K562 (cell line): ENCODE results near the gene S100A3. TPM values are rescaled to one million over a fixed set of nuclear protein-coding genes. Genes with fewer than 3 reads are reported as not detected.

Source experiments
- ATAC-seq: fragments of 200-7000 bp; cut with Tn5 transposase; 3 replicates; pipeline ENCODE4 v1.9.1; 2020; ENCODE audit warnings: moderate library complexity
- BruUV-seq: library from RNA; stranded (reverse); fragments of 400-500 nt; replicated peaks from 2 replicates; lab custom pipeline; 2021; lab: Mats Ljungman, UMichigan
- CTCF ChIA-PET: fragments of 300-600 bp; formaldehyde crosslinking; extraction: SDS; loops from one replicate; lab custom pipeline; 2021; ENCODE audit warnings: low intra/inter-chr PET ratio; lab: Yijun Ruan, JAX
- POLR2A ChIA-PET: fragments of 300-600, 350-650 bp; sonication (Branson Sonifier 250); formaldehyde crosslinking; extraction: SDS; loops from one replicate; lab custom pipeline; 2021; ENCODE audit warnings: antibody characterized with exemption, inconsistent platforms; lab: Yijun Ruan, JAX
- DNase-seq, 4 experiments: peaks; one replicate each; pipeline versions ENCODE4 v3.0.0 to v3.0.0-alpha.2; 2011 to 2018; ENCODE audit warnings: low spot score in 3 of 4, mixed read lengths in 3 of 4; ENCODE audit errors: extremely low read depth in 1 of 4
- FAIRE-seq: peaks from 2 replicates; lab custom pipeline; 2011; peaks lifted over from hg19 to GRCh38; lab: Jason Lieb, UNC
- H2AFZ ChIP-seq: 2 replicates; pipeline ENCODE4 v1.6.0; 2011; ENCODE audit warnings: low read depth, low read length, control low read depth, inconsistent platforms
- H3K27ac ChIP-seq: fragments of 200-600 bp; 3 replicates; pipeline ENCODE4 v1.8.0; 2011; ENCODE audit warnings: low read depth, mild to moderate bottlenecking, control low read depth, inconsistent platforms, low read length, moderate library complexity, mixed read lengths; ENCODE audit errors: extremely low read depth
- H3K27me3 ChIP-seq, 2 experiments: fragments of 300-600 bp in 1 of 2; 2 replicates in 1 of 2; 3 replicates in 1 of 2; pipeline versions ENCODE4 v1.6.0 to v1.8.0; 2011; ENCODE audit warnings: inconsistent platforms in 2 of 2, low read length in 2 of 2, mild to moderate bottlenecking in 1 of 2, mixed read lengths in 1 of 2, moderate library complexity in 1 of 2; ENCODE audit not compliant: control insufficient read depth in 2 of 2, insufficient read depth in 2 of 2
- H3K36me3 ChIP-seq: fragments of 300-600 bp; 3 replicates; pipeline ENCODE4 v1.8.0; 2011; ENCODE audit warnings: mild to moderate bottlenecking, low read length, inconsistent platforms; ENCODE audit not compliant: control insufficient read depth, insufficient read depth
- H3K4me1 ChIP-seq, 2 experiments: fragments of 200-600 bp in 1 of 2; replicated peaks in 1 of 2; 2 replicates in 1 of 2; 3 replicates in 1 of 2; pipeline versions ENCODE4 v1.5.1 to v1.8.0; 2011; ENCODE audit warnings: inconsistent platforms in 2 of 2, low read length in 2 of 2, mild to moderate bottlenecking in 1 of 2, mixed read lengths in 1 of 2, moderate library complexity in 1 of 2; ENCODE audit not compliant: control insufficient read depth in 2 of 2, insufficient read depth in 2 of 2
- H3K4me2 ChIP-seq: 2 replicates; pipeline ENCODE4 v1.6.1; 2011; ENCODE audit warnings: low read length, control low read depth, inconsistent platforms, mixed read lengths; ENCODE audit not compliant: insufficient read depth
- H3K4me3 ChIP-seq: fragments of 200-600 bp; sonication (generic), shearing (Covaris generic); 2 replicates; pipeline ENCODE4 v1.5.1; 2016; ENCODE audit warnings: control low read depth, inconsistent platforms
- H3K79me2 ChIP-seq: fragments of 200-600 bp; 3 replicates; pipeline ENCODE4 v1.8.0; 2011; ENCODE audit warnings: low read length, inconsistent platforms; ENCODE audit not compliant: control insufficient read depth, insufficient read depth
- H3K9ac ChIP-seq, 2 experiments: 2 replicates each; pipeline versions ENCODE4 v1.6.0 to v1.6.1; 2011; ENCODE audit warnings: low read depth in 2 of 2, low read length in 2 of 2, control low read depth in 1 of 2, inconsistent platforms in 1 of 2, mild to moderate bottlenecking in 1 of 2, mixed read lengths in 1 of 2; ENCODE audit not compliant: insufficient read depth in 1 of 2
- H3K9me1 ChIP-seq: one replicate; pipeline ENCODE4 v1.6.0; 2011; ENCODE audit warnings: inconsistent platforms, mild to moderate bottlenecking, low read length, moderate library complexity; ENCODE audit not compliant: control insufficient read depth, insufficient read depth
- H3K9me3 ChIP-seq: replicated peaks from 2 replicates; pipeline ENCODE4 v1.5.1; 2011; ENCODE audit warnings: low read depth, low read length, inconsistent platforms; ENCODE audit not compliant: control insufficient read depth, insufficient read depth
- H4K20me1 ChIP-seq: replicated peaks from 2 replicates; pipeline ENCODE4 v1.6.1; 2011; ENCODE audit warnings: low read length, inconsistent platforms, mixed read lengths; ENCODE audit not compliant: control insufficient read depth, insufficient read depth
- CBFA2T2 ChIP-seq: fragments of 450-650 bp; conservative IDR thresholded peaks from 2 replicates; pipeline ENCODE4 v1.6.1; 2017; ENCODE audit warnings: mild to moderate bottlenecking
- CLOCK ChIP-seq: fragments of 250-450 bp; sonication (Bioruptor Pico); IDR thresholded peaks from 2 replicates; pipeline ENCODE4 v1.4.0; 2020; ENCODE audit warnings: mild to moderate bottlenecking, moderate library complexity, borderline replicate concordance
- CXXC5 ChIP-seq: fragments of 250-450 bp; sonication (Bioruptor Pico); IDR thresholded peaks from 2 replicates; pipeline ENCODE4 v1.8.0; 2022; ENCODE audit warnings: inconsistent platforms, mild to moderate bottlenecking, moderate library complexity
- EP300 ChIP-seq: IDR thresholded peaks from 2 replicates; pipeline ENCODE4 v1.6.1; 2012; ENCODE audit warnings: low read length, improper control_type of control experiment
- HIVEP1 ChIP-seq: fragments of 250-450 bp; sonication (Bioruptor Pico); IDR thresholded peaks from 2 replicates; pipeline ENCODE4 v1.4.0; 2020; ENCODE audit warnings: mild to moderate bottlenecking
- MLX ChIP-seq, 2 experiments: fragments of 450-650 bp in 1 of 2; sonication (generic) in 1 of 2; formaldehyde crosslinking; conservative IDR thresholded peaks; 2 replicates each; pipeline versions ENCODE4 v1.4.0 to v1.8.1; 2020 to 2022; ENCODE audit warnings: mild to moderate bottlenecking in 1 of 2, missing genetic modification reagents in 1 of 2
- POLR2B ChIP-seq: fragments of 450-650 bp; IDR thresholded peaks from 2 replicates; pipeline ENCODE4 v1.6.1; 2018; ENCODE audit warnings: low read depth; ENCODE audit not compliant: partially characterized antibody
- RB1 ChIP-seq: fragments of 450-650 bp; IDR thresholded peaks from 2 replicates; pipeline ENCODE4 v1.6.1; 2017; ENCODE audit warnings: low read depth, mild to moderate bottlenecking
- RBM34 ChIP-seq: fragments of 200-400 bp; formaldehyde crosslinking; IDR thresholded peaks from 2 replicates; pipeline ENCODE4 v1.6.1; 2018; ENCODE audit warnings: low read length, borderline replicate concordance; ENCODE audit not compliant: insufficient read depth
- TCF3 ChIP-seq: sonication (generic); formaldehyde crosslinking; IDR thresholded peaks from 2 replicates; pipeline ENCODE4 v1.4.0; 2020; ENCODE audit warnings: mild to moderate bottlenecking, missing genetic modification reagents
- TFAP4 ChIP-seq: sonication (generic); formaldehyde crosslinking; IDR thresholded peaks from 2 replicates; pipeline ENCODE4 v1.8.0; 2022; ENCODE audit warnings: missing genetic modification reagents, mild to moderate bottlenecking, moderate library complexity, borderline replicate concordance
- ZBTB11 ChIP-seq, 3 experiments: fragments of 200-800 bp in 1 of 3; fragments of 250-450 bp in 1 of 3; fragments of 450-650 bp in 1 of 3; sonication (Bioruptor Pico) in 1 of 3; sonication (Bioruptor generic) in 1 of 3; formaldehyde crosslinking in 1 of 3; IDR thresholded peaks; 2 replicates each; pipeline versions ENCODE4 v1.6.1 to v1.8.0; 2016 to 2022; ENCODE audit warnings: mild to moderate bottlenecking in 2 of 3, missing genetic modification characterization in 2 of 3, missing compliant biosample characterization in 1 of 3, moderate library complexity in 1 of 3
- ZNF23 ChIP-seq: fragments of 250-450 bp; sonication (Bioruptor Pico); IDR thresholded peaks from 2 replicates; pipeline ENCODE4 v1.4.0; 2020; ENCODE audit warnings: mild to moderate bottlenecking
- WGBS: fragments of 100-300 bp; shearing (Covaris generic); methylation state at CpG from one replicate; pipeline ENCODE4 v1.1.6; 2016; ENCODE audit warnings: low coverage, mixed read lengths; ENCODE audit not compliant: insufficient coverage; ENCODE audit errors: missing lambda C conversion rate; 5-methylcytosine and 5-hydroxymethylcytosine counted together
- in situ Hi-C: fragments of 300-500 bp; cut with MboI; formaldehyde crosslinking; loops from 4 replicates; pipeline ENCODE4 v1.15.0; 2018; ENCODE audit warnings: inconsistent platforms, mixed read lengths
- intact Hi-C: fragments of 100-400 bp; cut with micrococcal nuclease; formaldehyde crosslinking; loops from 2 replicates; pipeline ENCODE4 v1.14.2; 2022
- polyA plus RNA-seq, 8 experiments: library from polyadenylated mRNA; depleted of rRNA in 4 of 8; stranded (reverse) in 5 of 8; unstranded in 3 of 8; fragments of >200 nt; fragmentation: Nextera tagmentation in 2 of 8; fragmentation: Illumina TruSeq in 1 of 8; extraction: Ambion mirVana in 2 of 8; extraction: Trizol in 1 of 8; gene quantifications; 2 replicates each; pipeline versions ENCODE4 v1.2.1 to v1.2.3, GENCODE V29; 2011 to 2014; ENCODE audit warnings: inconsistent platforms in 1 of 8, missing spikeins in 1 of 8
- total RNA-seq, 7 experiments: library from RNA; depleted of rRNA in 6 of 7; stranded (reverse); fragments of >200 nt in 6 of 7; fragmentation: Illumina TruSeq in 2 of 7; extraction: Trizol in 2 of 7; gene quantifications; 2 replicates each; pipeline versions ENCODE4 v1.2.1 to v1.2.3, GENCODE V29; 2011 to 2021; ENCODE audit warnings: low replicate concordance in 1 of 7

The S100A3 gene
- total and polyA plus RNA-seq, 9 of the 15 experiments (the other 6 are each of a cell fraction or from before 2014, with no cell fraction given) = 0.08 to 1.7 (median 0.18) TPM; not detected in 4

- H3K36me3 ChIP-seq = no peaks in the 10 kb centered on the region
- peaks cover 2% of the 10 kb centered on the region; the same call in 1 of the 2 replicates for H3K9me3 ChIP-seq
- H3K79me2 ChIP-seq = no peaks in the 10 kb centered on the region
- intact Hi-C loops = no loop called here
- peak in 1 of 4 experiments; percentile 62 for DNase-seq
- no peaks in the 10 kb centered on the region for H3K27me3 ChIP-seq
- BruUV-seq = no TSS peak
- peak overlapping the region; percentile 37; the same call in 1 of the 3 replicates for H3K27ac ChIP-seq
- ATAC-seq = peak; percentile 71
- peak overlapping the region; percentile 37 to 67; a peak in 2 of 4 replicates for H3K9ac ChIP-seq
- H3K4me1 ChIP-seq = peaks cover 17 to 21% of the 10 kb centered on the region in 2 experiments
- peak overlapping the region; percentile 58 for H3K4me2 ChIP-seq
- peak overlapping the region; percentile 87 for H2AFZ ChIP-seq
- ChIA-PET POLR2A (interaction anchor here (0.7 to 3.3 kb wide), 6 partner anchors 10 to 101 kb away, joined by 3 to 15 read pairs (median 4); partner anchors contain the start of gene S100A13), CTCF (no interaction called here)
- in situ Hi-C loops = no loop called here
- WGBS = 2% methylated on average over 8 of the region's 8 CpGs
- peak; percentile 73 for FAIRE-seq
- H4K20me1 ChIP-seq = no peaks in the 10 kb centered on the region
- H3K9me1 ChIP-seq = no peaks in the 10 kb centered on the region
- no peak overlapping the region for H3K4me3 ChIP-seq
- 0 out of 2 replicates have a peak, but pooled peaks have one; percentile 26 for TF ChIP-seq HIVEP1 (CRISPR knock-in tag)
- TF ChIP-seq MLX (CRISPR knock-in tag; conservative IDR thresholded peaks at IDR 0.05) = no peak
- TF ChIP-seq ZBTB11 (CRISPR knock-in tag; IDR thresholded peaks at IDR 0.05) = peak in 1 of 3 experiments; percentile 38; a peak in 1 of 6 replicates
- peak; percentile 49 for TF ChIP-seq TFAP4 (CRISPR knock-in tag)
- peak; percentile 53 for TF ChIP-seq TCF3 (CRISPR knock-in tag)
- TF ChIP-seq ZNF23 (CRISPR knock-in tag) = 0 out of 2 replicates have a peak, but pooled peaks have one; percentile 30
- TF ChIP-seq EP300 = peak; percentile 68; the same call in 1 of the 2 replicates
- 0 out of 2 replicates have a peak, but pooled peaks have one; percentile 9 for TF ChIP-seq CLOCK (CRISPR knock-in tag)
- TF ChIP-seq RB1 = no peak; the same call in 1 of the 2 replicates
- peak; percentile 37; the same call in 1 of the 2 replicates for TF ChIP-seq CBFA2T2
- no peak for TF ChIP-seq POLR2B
- TF ChIP-seq RBM34 = no peak
- peak; percentile 65 for TF ChIP-seq CXXC5
Measured at GRCh38 chr1:153526132-153526543, 22.9 kb downstream of the S100A3 start.
